ENCODE measurements around the gene YPEL3. TPM values are rescaled to one million over a fixed set of nuclear protein-coding genes. Genes with fewer than 3 reads are reported as not detected.

The YPEL3 gene
- total and polyA plus RNA-seq, 2 experiments from 2014 or later = 107 to 115 TPM

GRCh38 chr16:30121741-30122571 is 25.9 kb upstream of the YPEL3 start:
- Histone ChIP-seq H3K9me3 (ENCODE audit: low read depth) (no peaks in the 10 kb centered on the region), H3K36me3 (peaks cover 21% of the 10 kb centered on the region), H3K4me3 (peak overlapping the region; percentile 77), H3K27ac (peak overlapping the region; percentile 5), H3K27me3 (no peaks in the 10 kb centered on the region), H3K4me1 (ENCODE audit: low read depth) (no peaks in the 10 kb centered on the region)
- DNase-seq (ENCODE audit: low read depth in 1 of 2, low spot score in 1 of 2) = peak in 1 of 2 donors; percentile 34
- no peak for TF ChIP-seq CTCF (IDR thresholded peaks at IDR 0.05; ENCODE audit: low read depth, low read length)

GRCh38 chr16:30120340-30121105 is 24.5 kb upstream of the YPEL3 start:
- Histone ChIP-seq H3K9me3 (ENCODE audit: low read depth) (no peaks in the 10 kb centered on the region), H3K36me3 (peaks cover 29% of the 10 kb centered on the region), H3K27ac (no peak overlapping the region), H3K27me3 (no peaks in the 10 kb centered on the region), H3K4me3 (no peak overlapping the region), H3K4me1 (ENCODE audit: low read depth) (no peaks in the 10 kb centered on the region)
- no peak for DNase-seq (ENCODE audit: low read depth in 1 of 2, low spot score in 1 of 2)
- no peak for TF ChIP-seq CTCF (IDR thresholded peaks at IDR 0.05; ENCODE audit: low read depth, low read length)

- H3K4me1 ChIP-seq (ENCODE audit: low read depth) = no peaks in the 10 kb centered on the region
- no peak for TF ChIP-seq CTCF (IDR thresholded peaks at IDR 0.05; ENCODE audit: low read depth, low read length)
Observed at GRCh38 chr16:30119428-30119827, 23.4 kb upstream of the YPEL3 start.

GRCh38 chr16:30117768-30118167 is 21.8 kb upstream of the YPEL3 start:
- Histone ChIP-seq H3K9me3 (ENCODE audit: low read depth) (no peaks in the 10 kb centered on the region), H3K27me3 (no peaks in the 10 kb centered on the region), H3K4me3 (no peak overlapping the region), H3K4me1 (ENCODE audit: low read depth) (no peaks in the 10 kb centered on the region), H3K27ac (no peak overlapping the region), H3K36me3 (peaks cover 29% of the 10 kb centered on the region)
- DNase-seq (ENCODE audit: low read depth in 1 of 2, low spot score in 1 of 2) = no peak
- no peak for TF ChIP-seq CTCF (IDR thresholded peaks at IDR 0.05; ENCODE audit: low read depth, low read length)

More at GRCh38 chr16:30119428-30119827, 23.4 kb upstream of the YPEL3 start:
- Histone ChIP-seq H3K27ac (no peak overlapping the region), H3K36me3 (peaks cover 29% of the 10 kb centered on the region), H3K9me3 (ENCODE audit: low read depth) (no peaks in the 10 kb centered on the region), H3K4me3 (no peak overlapping the region), H3K27me3 (no peaks in the 10 kb centered on the region)
- peak in 1 of 2 donors; percentile 4 for DNase-seq (ENCODE audit: low read depth in 1 of 2, low spot score in 1 of 2)

GRCh38 chr16:30116291-30117207 is 20.5 kb upstream of the YPEL3 start:
- TF ChIP-seq CTCF (IDR thresholded peaks at IDR 0.05; ENCODE audit: low read depth, low read length) = no peak
- Histone ChIP-seq H3K9me3 (ENCODE audit: low read depth) (no peaks in the 10 kb centered on the region), H3K4me1 (ENCODE audit: low read depth) (no peaks in the 10 kb centered on the region), H3K27ac (no peak overlapping the region), H3K4me3 (no peak overlapping the region), H3K27me3 (no peaks in the 10 kb centered on the region), H3K36me3 (peaks cover 29% of the 10 kb centered on the region)
- DNase-seq (ENCODE audit: low read depth in 1 of 2, low spot score in 1 of 2) = no peak

All from cardiac muscle cell (in vitro differentiated cells and primary cell).